GM20431 (cell line): ENCODE results near the gene KPTN.

Experiments
- in situ Hi-C: fragments of 300-500 bp; cut with MseI, MboI; formaldehyde crosslinking; loops from one replicate; pipeline ENCODE4 v1.15.0; 2020; ENCODE audit warnings: low sequenced_read_pairs; ENCODE audit not compliant: unreplicated experiment

The KPTN gene

DNA sequence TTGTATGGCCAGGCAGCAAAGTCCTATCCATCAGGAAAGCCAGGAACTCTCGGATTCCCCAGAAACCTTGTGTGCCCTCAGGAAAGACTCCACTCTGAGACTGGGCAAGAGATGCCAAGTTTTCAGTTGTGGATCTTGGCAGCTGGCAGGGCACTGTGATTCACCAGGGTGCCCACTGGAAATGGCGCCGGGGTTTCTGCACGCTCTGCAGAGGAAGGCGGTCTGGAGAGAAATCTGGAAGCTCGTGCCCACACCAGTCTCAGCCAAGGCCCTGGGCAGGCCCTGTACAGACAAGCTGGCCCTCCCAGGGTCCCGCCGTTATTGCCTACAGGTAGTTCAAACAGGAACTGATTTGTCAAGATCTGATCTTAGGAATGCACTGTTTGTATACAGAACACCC, 26.0 kb upstream of the KPTN start:
- in situ Hi-C loops, result no loop called here

DNA sequence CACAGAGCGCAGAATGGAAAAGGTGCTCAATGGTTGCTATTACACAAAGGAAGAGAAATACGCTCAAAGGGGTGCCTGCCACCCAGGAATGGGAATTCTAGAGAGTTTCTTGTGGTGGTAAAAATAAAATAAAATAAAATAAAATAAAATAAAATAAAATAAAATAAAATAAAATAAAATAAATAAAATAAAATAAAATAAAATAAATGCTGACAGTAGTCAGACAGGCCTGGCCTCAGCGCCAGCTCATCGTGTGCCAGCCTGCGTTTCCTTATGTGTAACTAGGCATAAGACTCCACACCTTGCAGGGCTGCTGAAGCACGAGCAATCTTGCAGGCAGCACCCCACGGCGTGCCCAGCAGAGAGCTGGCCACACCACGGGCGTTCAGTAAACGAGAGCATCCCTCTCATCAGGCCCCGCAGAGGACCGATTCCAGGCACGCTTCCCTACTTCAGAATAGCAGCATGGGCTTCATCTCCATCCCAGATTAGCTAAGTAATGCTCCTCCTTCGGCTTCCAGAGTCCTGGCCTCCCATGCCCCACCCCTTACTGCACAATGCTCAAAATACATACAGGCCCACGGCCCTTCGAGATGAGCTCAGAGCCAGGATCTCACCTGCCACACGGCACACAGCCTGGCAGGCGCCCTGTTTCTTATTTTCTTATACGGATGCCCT, 25.3 kb upstream of the KPTN start:
- in situ Hi-C loops, result no loop called here

DNA sequence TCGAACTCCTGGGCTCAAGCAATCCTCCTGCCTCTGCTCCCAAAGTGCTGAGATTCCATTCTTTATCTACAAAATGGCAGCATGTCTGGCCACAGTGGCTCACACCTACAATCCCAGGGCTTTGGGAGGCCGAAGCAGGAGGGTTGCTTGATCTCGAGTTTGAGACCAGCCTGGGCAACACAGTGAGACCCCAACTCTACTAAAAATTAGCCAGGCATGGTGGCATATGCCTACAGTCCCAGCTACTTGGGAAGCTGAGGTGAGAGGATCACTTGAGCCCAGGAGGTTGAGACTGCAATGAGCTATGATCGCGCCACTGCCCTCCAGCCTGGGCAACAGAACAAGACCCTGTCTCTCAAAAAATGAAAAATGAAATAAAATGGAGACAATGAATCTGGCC, 24.7 kb upstream of the KPTN start:
- in situ Hi-C loops, result no loop called here

DNA sequence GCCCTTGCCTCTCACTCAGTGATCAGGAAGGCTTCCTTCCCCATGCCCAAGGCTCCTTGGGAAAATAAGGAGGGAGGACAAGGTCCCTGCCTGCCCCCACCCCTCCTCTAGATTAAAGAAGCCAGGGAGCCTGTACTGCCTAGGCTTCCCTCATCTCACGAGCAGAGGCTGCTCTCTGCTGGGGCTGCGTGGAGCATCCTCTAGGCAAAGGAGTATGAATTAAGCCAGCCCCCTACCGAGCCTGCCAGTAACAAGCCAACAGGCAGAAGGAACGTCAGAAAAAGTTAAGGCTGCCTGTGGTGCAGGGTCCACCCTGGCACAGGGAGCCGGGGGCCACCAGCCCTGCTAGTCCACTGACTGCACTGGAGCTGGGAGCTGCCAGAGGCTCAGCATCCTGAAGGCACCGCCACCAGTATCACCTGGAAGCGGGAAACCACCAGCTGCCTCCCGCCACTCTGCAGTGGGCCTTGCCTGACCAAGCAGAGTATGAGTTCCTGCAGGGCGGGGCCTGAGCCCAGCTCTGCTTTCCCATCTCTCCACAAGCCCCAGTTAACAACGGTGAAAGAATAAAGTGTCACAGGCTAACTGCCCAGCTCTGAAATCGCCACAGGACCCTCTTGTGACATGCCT, 24.0 kb upstream of the KPTN start:
- in situ Hi-C loops, result no loop called here

DNA sequence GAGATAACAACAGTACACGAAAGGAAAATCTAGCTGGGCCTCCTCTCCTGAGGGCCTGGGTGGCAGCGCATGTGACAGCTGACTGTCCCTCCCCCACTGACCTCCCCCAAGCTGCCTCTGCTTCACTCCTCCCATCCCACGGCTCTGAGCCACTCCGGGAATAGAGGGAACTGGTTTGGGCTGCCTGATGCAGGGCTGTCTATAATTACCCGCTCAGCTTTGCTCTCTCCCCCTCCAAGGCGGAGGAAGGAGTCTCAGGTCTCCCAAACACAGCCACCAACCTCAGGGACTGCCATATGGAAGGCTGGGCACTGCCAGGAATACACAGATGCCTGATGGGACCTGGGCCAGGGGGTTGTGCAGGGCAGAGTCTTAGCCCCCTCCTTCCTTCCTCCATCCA, 23.0 kb upstream of the KPTN start:
- in situ Hi-C loops, result no loop called here

DNA sequence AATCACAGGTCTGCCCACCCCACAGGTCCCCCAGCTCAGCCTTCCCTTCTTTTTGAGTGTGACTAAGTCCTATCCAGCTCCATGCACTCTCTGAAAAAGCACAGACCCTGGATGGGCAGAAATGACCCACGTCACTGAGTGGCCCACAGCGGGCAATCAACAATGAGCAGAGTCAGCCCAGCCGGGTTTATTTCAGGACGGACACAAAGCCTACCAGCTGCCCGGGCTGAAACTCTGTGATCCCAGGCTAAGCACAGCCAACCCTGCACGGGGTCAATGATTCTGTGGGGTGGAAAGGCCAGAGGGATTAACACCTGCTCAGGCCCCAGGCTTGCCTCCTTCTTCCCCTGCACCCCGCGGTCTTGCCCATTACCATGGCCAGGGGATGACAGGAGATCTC, 22.4 kb upstream of the KPTN start:
- in situ Hi-C loops, result no loop called here

DNA sequence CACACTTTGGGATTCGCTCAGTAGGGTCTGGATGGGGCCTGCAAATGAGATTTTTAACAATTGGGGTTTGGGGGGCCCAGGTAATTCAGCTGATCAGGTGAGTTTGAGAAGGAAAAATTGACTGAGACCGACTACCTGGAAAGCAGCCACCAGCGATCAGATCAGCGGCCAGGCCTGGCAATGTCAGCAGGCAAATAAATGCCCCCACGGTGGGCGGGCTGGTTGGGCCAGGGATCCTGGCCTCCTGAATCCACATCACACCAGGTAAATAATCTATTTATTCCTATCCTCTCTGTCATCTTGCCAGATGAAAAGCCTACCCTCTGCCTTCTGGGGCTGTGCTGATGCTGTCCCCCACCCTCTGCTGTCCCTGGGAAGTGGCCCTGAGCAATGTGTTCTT, 21.5 kb upstream of the KPTN start:
- in situ Hi-C loops, result no loop called here

DNA sequence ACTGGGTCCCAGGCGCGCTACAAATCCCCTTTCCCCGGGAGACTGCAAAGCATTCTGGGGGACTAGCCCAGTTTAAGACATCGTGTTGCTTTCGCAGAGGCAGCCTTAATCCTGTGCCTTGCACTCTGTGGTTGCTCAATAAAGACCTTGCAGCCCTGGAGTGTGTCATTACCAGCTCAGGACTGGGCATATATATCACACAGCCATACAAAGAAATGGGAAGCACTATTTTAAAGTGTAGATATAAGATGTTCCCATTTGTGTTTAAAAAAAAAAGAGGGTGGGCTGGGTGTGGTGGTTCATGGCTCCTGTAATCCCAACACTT, 19.8 kb upstream of the KPTN start:
- in situ Hi-C loops, result no loop called here

DNA sequence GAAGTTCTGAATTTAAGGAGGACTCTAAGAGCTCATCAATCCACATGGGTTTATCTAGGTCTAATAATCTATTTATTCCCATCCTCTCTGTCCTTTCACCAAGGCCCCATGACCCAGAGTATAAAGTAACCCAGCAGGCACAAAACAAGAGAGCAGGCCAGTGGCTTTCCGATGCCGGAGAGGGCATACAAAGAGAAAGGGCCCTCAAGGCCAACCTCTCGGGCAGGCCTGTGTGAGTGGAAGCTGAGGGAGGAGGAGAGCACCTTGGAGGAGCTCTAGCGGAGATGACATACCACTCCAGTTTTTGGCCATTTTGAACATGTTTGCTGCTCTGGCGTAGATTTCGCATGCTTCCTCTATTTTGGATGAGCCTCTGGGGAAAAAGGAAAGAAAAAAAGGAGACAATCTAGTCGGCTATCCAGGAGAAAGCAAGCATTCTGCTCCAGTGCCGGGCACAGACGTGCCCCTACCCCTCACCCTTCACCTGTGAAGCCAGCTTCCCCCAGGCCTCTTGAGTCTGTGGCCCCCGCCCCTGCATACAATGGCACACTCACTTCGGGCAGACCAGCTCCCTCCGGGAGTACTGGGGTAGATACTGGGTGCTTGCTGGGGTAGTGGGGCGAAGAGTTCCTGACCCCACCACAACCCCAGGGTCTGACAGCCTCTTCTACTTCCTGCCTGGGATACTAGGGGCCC, 19.3 kb upstream of the KPTN start:
- in situ Hi-C loops, result no loop called here

DNA sequence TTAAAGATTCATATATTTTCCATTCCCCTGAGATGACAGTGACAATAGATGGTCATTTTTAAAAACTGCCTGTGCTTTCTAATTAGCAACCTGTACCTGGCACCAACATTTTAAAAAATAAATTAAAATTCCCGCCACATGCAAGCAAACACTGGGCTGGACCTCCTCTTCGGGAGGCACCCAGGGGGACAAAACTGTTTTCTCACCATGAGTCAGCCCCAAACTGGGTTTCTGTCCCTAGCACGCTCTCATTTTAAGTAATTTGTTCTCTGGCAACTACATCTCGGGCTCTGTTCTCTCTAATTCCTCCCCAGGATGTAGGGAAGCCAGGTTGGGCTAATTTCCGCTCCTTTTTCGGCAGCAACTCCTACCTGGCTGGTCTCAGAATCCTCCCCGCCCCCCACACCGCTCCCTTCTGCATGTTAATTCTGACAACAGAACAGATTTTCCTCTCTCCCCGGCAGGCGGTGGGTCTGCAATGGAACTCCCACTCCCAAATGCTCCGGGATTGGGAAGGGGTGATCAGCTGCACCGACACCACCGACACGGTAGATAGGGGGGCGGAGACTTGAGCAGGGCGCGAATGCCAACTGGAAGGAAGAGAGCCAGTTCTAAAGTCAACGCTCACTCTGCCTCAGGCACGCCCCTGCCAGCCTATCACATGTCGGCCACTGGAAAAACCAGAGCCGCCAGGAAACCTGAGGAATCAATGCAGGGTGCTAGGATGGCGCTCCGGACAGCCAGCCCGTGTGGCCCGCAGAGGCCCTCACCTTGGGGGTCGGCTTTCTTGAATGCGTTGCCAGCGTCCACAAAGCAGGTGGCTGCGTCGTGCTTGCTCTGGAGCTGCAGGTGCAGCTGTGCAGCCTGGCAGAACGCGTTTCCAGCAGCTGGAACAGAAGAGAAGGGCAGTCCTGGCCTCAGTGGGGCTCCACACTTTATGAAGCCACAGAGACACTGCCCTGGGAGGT, 16.1 kb upstream of the KPTN start:
- in situ Hi-C loops, result no loop called here

DNA sequence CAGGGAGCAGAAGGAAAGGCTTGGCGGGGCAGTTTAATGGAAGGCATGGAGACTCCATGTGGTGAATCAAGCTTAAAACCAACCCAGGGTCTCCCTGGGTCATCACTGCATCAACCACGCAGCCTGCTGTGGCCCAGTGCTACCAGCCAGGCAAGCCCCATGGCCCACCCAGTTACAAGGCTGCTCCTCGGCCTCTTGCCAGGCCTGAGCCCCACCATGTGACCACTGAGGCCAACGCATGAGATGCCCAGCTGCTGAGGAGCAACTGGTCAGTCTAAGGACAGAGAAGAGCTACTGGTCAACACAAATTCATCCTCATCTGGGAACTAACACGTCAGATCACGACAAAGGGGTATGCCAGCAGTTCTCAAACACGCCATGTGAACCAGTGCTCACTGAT, 15.4 kb upstream of the KPTN start:
- in situ Hi-C loops, result no loop called here

DNA sequence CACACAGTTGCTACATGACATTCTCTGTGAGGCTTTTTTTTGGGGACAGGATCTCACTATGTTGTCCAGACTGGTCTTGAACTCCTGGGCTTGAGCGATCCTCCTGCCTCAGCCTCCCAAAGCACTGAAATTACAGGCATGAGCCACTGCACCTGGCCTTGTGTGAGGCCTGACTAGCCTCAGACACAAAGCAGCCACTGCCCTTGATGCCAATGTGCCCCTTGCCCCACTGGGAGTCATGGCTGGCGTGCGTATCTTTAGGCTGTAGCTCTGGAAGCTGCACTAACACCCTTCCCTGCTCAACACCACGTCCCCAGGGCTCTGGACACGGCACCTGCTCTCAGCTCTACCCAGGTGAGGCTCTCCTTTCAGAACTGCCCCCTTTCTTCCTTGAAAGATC, 14.5 kb upstream of the KPTN start:
- in situ Hi-C loops, result no loop called here

DNA sequence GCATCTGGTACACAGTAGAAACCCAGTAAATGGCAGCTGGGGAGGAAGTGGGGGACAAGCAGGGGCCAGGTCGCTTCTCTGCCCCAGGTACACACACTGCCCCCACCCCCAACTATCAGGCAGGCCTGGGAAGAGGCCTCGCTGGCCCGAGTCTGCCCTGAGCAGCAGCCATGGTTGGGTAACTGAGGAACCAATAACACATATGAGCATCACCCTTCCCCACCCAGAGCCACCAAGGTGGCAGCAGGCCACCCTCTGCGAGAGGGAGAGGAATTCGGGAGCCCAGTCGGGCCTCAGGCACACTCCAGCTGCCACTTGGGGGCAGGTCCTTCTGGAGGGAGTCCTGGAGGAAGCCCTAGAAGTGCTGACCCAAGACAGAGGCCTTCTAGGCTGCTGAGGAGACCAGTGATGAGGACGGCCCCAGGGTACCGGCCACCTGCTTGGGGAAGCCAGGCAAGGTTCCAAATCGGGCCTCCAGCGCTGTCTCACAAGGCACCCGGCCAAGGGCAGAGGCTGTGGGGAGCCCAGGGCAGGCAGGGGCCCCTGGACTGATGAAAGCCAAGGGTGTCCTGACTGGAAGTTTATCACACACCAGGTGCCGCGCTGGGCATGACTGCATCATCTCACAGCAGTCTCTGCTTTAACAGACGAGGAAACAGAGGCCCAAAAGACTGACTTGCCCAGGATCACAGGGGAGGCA, 14.0 kb upstream of the KPTN start:
- in situ Hi-C loops, result no loop called here

DNA sequence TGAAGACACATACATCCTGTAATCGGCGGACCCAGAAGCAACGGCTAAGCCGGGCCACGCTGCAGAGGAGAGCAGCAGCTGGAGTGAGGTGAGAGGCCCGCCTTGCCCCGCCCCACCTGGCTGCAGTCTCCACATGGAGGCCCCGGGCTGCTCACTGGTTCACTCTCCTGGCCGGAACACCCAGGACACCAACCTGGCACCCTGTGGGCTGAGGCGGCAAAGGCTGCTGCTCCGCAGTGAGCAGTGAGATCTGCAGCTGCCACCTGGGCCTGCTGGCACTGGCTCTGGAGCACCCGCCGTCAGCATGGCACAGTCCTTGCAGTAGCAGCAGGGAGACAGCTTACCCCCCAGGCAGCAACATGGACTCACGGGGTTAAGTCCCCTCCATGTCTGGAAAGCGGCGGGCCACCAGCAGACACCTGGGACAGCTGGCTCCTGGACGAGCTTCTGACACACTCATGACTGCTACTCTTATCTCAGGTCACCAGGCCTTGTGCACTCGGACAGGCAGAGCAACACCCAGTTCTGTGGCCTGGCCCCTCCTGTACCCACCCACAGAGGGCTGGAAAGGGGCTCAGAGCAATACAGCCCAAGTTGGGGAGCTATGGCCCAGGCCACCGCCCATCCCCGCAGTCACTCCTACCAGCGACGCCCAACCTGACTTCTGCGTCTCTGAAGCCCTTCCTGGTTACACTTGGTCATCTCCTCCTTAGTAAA, 13.2 kb upstream of the KPTN start:
- in situ Hi-C loops, result no loop called here

DNA sequence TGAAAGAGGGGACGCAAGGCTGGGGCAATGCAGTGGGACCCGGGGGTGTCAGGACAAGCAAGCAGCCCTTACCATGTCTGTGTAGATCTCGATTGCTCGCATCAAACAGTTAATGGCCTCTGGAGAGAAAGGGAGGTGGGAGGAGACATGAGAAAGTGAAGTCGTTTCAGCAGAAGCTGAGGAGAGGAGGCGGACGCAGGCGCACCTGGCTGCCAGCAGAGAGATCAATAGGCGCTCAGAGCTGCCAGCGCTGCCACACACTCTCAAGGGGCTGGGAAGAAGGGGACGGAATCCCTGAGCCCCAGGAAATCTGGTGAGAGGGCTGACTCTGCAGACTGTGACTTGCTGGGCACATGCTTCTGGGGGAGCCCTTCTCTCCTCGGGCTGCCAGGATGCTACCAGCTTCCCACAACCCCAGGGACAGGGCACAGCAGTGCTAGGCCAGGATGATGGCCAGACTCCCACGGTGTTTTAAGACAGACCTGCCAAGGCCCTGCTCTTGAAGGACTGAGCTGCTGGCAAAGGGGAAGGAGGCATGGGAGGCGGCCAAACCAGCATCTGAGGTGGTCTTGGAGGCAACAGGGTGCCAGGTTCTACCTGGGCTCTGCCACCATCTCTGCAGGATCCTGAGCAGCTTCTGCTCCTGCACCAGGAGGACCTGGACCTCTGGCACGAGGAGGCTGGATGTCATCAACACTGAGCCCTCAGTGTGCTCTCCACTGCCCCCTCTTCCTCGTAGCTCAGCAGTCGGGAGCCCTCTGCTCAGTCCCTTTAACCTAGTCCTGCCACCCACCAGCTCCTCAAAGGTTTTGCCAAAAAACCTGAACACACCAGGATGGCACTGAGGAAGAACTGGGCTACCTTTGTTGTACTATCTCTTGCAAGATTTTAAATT, 11.7 kb upstream of the KPTN start:
- in situ Hi-C loops, result no loop called here

DNA sequence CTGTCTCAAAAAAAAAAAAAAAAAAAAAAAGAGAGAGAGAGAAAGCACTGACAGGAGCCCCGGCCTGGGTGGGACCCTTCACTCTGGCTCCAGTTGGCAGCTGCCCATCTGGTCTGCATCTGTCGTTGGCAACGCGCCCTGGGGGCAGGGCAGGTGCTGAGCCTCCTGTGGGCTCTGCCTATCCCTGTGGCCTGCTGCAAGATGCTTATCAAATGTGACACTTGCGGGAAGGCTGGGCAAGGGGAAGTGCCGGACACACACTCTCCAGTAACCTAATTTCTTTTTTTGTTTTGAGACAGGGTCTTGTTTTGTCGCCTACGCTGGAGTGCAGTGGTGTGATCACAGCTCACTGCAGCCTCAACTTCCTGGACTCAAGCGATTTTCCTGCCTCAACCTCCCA, 10.7 kb upstream of the KPTN start:
- in situ Hi-C loops, result no loop called here

DNA sequence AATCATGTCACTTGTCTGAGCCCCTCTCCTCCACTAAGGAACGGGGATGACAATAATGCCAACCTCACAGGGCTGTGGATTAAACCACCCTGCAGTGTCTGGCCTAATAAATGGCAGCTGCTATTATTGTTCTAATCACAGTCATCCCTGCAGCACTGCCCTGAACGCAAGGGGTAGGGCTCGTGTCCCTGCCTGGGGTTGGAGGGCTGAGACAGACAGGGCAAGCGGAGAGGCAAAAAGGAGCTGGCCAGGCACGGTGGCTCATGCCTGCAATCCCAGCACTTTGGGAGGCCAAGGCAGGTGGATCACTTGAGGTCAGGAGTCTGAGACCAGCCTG, 10.2 kb upstream of the KPTN start:
- in situ Hi-C loops, result no loop called here

DNA sequence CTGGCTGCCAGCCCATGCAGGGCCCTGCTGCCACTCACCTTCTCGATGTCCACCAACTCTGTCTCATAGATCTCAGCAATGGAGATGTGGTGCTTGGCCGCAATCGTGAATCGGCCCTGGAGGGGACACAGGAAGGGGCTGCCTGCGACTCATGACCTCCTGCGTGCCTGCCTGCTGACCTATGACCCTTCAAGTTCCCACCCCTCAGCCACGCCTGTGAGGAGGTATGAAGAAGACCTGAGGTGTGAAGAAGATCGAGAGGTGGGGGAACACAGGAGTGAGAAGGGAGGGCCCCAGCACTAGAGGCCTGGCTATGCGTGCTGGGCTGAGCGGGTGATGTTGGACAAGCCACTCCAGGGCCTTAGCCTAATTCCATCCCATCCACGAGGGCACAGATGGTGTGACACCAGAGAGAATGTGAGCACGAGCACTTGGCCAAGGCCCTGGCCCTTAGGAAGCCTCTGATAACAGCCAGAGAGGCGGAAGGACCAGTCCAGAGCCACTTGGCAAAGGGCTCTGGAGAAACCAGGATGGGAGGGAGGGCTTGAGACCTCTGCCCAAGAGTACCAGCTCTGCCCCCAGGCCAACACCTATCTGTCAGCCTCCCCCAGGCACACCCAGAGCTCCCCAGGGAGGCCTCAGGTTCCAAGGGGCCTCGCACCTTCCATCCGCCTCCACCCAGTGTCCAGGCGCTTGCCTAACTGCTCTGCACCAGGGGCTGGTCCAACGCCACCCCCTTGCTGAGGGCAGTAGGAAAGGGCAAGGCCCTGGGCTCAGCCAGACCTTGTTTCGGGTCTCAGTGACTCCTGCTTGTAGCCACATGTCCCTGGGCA, 9.6 kb upstream of the KPTN start:
- in situ Hi-C loops, result no loop called here
